Activated CD8-positive, alpha-beta memory T cell treated with anti-CD3 and anti-CD28 coated beads for 36 hours (primary cell): ENCODE results near the gene BCO1. TPM values are rescaled to one million over a fixed set of nuclear protein-coding genes. Genes with fewer than 3 reads are reported as not detected.

Experiments
- total RNA-seq, 2 experiments: library from RNA; stranded (reverse); gene quantifications; one replicate each; pipeline ENCODE4 v1.2.3, GENCODE V29; 2021

BCO1 gene
- total RNA-seq, 2 experiments from 2014 or later, result not detected

Other genes starting within 250 kb of the BCO1 start
- gene CMC2, start 231.8 kb upstream of the BCO1 start, total RNA-seq, result 100 to 1,000 TPM; 129 to 139 TPM
- gene CENPN, start 231.5 kb upstream of the BCO1 start, total RNA-seq, result 10 to 100 TPM; 52.7 to 54.8 TPM
- 10 to 100 TPM; 25.4 to 27.3 TPM for gene ATMIN, start 202.8 kb upstream of the BCO1 start, total RNA-seq
- under 1 TPM; 0.38 to 0.51 TPM for gene C16orf46, start 161.5 kb upstream of the BCO1 start, total RNA-seq
- 10 to 100 TPM; 29.4 to 30.8 TPM for gene GCSH, start 142.3 kb upstream of the BCO1 start, total RNA-seq
- 10 to 100 TPM; 11.0 to 11.8 TPM for gene GAN, start 76.3 kb downstream of the BCO1 start, total RNA-seq
- gene CMIP, start 206.1 kb downstream of the BCO1 start, total RNA-seq, result 10 to 100 TPM; 26.3 to 29.1 TPM